GM21526 (cell line): Measurements from ENCODE around the gene THOC5.
"Not testable (repeated sequence)": the region's sequence is repeated elsewhere in the genome, so short reads cannot be mapped to it uniquely, and the experiment has no call there.

Experiments used
- ATAC-seq: cut with Tn5 transposase; IDR thresholded peaks from one replicate; pipeline ENCODE4 v1.9.1; 2021; ENCODE audit warnings: moderate library complexity; ENCODE audit not compliant: unreplicated experiment, low FRiP score

THOC5 gene

DNA sequence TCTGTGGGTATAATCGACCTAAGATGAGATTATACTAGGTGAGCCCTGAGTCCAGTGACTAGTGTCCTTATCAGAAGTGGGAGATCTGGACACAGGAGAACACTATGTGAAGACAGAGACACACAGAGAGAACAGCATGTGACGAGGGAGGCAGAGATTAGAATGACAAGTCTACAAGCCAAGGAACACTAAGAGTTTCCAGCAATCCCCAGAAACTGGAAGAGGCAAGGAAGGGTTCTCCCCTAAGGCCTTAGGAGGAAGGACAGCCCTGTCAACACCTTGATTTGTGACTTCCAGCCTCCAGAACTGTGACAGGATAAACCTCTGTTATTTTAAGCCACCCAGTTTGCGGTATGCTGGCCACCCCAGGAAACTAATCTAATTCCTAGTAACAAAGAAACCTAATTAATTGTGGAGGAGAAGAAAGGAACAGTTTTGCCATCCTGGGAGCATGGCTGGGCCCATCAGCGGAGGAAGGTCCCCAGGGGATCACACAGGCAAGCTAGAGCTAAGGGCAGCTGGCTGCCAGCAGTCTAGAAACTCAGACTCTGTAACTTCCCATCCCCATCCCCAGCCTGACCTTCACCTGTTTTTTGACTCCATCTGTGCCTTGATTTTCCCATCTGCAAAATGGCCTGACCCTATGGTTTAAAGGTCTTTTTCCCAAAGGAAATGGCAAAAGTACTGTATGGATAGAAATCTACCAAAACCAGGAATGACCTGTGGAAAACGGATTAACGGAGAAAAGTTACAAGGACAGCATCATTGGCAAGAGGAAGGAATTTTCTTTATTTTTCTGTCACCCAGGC, 10.3 kb upstream of the THOC5 start:
- ATAC-seq: no peak

DNA sequence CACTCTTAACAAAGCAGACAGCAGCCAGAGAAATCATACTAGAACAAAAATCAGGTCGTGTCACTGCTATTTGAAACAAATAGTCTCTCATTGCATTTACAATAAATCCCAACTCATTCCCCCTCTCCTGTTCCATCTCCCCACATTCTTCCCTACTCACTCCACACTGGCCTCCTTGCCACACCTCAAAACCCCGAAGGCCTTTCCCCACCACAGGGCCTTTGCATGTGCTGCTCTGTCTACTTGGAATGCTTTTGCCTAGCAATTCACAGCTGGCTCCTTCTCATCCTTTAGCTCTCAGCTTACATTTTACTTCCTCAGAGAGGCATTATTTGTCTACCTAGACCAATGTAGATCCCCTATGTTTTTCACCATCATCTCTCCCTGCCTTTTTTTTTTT, 6.3 kb upstream of the THOC5 start:
- no peak for ATAC-seq

GRCh38 chr22:29559030-29559429, 5.5 kb upstream of the THOC5 start:
- no peak for ATAC-seq

GRCh38 chr22:29555065-29555644, 1.6 kb upstream of the THOC5 start:
- ATAC-seq: no peak

GRCh38 chr22:29552357-29552756, 1.2 kb downstream of the THOC5 start:
- ATAC-seq: not testable (repeated sequence)

DNA sequence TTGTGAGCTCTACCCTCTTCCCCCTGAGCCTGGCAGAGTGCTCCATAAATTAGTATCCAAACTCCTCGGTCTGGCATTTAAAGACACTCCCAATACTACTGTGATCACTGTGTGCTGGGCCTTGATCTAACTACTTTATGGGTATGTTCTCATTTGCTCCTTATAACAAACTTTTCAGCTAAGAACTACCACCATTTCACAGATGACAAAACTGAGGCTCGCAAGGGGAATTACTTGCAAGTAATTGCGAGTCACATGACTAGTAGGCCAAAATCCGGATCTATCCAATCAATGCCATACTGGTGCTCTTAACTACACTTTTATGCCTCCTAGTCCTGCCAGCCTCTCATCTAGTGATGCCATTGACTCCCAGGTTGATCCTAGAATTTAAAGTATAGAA, 3.6 kb downstream of the THOC5 start:
- ATAC-seq: no peak

DNA sequence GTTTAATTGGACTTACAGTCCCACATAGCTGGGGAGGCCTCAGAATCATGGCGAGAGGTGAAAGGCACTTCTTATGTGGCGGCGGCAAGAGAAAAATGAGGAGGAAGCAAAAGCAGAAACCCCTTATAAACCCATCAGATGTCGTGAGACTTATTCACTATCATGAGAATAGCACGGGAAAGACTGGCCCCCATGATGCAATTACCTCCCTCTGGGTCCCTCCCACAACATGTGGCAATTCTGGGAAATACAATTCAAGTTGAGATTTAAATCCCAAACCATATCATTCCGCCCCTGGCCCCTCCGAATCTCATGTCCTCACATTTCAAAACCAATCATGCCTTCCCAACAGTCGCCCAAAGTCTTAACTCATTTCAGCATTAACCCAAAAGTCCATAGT, 8.5 kb downstream of the THOC5 start:
- ATAC-seq: not testable (repeated sequence)

DNA sequence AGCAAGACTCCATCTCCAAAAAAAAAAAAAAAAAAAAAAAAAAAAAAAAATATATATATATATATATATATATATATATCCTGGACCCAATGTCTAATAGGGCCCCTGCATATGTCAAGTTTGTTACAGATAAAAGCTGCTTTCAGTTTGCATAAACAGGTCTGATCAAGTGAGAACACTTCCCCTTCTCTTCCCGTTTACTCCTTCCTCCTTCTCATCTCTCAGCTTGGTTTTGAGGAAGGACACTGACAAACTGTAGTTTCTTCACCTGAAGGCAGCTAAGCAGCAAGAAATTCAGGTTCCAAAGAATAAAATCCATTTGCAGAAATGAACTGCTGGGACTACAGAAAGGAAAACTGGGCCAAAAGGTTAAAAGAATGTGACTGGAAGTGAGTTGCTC, 11.7 kb downstream of the THOC5 start:
- no peak for ATAC-seq

GRCh38 chr22:29539105-29539504, 14.5 kb downstream of the THOC5 start:
- ATAC-seq: no peak

DNA sequence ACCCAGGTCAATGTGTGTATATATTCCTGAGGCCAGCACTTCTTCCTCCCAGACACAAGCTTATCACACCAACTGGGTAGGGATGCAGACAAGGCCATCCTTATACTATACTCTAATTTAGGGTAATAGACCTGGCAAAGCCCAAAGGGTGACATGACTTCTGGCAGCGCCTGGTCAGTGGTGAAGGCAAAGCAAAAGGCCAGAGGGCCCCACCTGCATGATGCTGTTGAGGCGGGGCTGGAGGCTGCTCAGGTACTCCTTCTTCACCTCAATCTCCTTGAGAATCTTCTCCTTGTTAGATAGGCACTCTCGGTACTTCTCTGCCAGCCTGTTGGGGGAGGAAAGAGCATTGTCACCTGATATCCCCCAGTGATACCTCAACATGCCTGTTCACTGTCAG, 17.1 kb downstream of the THOC5 start:
- ATAC-seq: no peak

- no peak for ATAC-seq
Observed at GRCh38 chr22:29531419-29531818, 22.1 kb downstream of the THOC5 start.

- no peak for ATAC-seq
Observed at GRCh38 chr22:29530716-29531115, 22.8 kb downstream of the THOC5 start.

DNA sequence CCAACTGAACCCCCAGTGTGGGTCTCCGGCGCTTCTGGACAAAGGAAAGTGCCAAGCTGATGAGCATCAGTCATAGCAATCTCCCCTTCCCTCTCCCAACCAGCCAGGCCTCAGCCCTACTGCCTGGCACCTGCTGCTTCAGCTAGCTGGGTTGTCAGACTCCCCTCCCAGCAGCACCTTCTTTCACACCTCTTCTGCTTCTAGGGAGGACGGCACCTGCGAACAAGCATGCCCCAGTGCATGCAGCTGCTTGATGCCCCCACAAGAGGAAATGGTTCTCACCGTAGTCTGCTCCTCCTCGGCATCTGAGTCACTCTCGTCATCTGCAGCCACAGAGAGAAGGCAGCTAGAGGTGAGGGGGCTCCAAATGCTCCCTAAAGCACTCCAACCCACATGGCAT, 25.4 kb downstream of the THOC5 start:
- ATAC-seq: no peak

DNA sequence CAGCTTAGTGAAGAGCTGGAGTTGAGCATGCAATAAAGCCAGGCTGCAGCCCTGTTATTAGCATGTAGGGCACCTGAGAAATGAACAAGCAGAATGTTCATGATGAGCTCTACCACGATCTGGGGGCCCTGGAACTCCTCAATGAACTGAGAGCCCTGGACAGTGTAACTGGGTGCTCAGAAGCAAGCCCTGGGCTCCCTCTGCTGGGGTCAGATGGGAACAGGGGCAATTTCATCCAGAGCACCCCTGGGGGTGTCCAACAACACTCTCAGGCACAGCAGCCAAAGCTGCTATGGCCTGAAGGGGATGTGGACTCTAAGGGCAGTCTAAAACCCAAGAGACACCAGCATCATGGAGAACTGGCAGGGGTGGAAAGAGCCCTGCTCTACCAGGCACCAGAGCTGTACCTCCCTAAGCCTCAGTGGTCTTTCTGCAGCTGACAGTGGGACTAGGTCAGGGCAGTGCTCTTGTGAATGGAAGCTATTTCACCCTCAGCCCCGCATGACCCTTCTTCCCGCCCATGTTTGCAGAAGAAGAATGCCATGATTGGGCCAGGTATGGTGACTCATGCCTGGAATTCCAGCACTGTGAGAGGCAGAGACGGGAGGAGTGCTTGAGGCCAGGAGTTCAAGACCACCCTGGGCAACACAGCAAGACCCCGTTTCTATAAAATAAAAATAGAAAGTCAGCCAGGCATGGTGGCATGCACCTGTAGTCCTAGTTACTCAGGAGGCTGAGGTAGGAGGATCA, 28.9 kb downstream of the THOC5 start:
- no peak for ATAC-seq

DNA sequence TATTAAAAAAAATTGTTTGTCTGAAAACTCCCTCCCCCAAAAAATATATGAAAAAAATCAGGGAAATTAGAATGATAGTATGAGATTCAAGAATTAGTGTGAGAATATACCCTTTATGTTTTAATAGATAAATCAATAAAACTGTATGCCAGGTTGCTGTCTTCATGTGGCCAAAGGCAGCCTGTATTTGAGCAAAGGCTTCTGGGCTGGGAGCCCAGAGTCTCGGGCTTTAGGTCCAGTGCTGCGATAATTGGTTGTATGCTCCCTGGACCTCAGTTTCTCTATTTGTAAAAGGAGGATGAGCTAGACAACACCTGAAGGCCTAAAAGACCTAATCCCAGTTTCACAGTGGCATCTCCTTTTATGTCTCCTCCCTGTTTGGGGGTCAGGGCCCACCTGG, 29.8 kb downstream of the THOC5 start:
- ATAC-seq: no peak

DNA sequence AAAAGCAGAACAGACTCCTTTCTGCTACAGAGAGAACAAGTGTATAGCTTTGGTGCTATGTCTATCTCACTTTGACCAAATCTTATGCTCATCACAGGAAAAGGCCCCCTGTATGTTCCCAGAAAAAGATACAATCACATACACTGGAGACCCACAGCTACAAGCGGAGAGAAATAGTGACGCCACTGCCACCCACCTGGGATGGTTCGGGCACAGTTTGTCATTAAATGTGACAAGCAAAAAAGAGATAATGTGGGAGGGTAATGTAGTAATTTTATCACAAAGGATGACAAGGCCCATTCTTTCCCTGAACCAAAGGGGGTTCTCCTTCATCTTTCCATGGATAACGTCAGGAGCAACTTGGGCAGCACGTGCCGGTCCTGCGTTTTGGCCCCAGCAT, 32.0 kb downstream of the THOC5 start:
- ATAC-seq: no peak

- ATAC-seq: no peak
Observed at GRCh38 chr22:29520851-29521250, 32.7 kb downstream of the THOC5 start.

GRCh38 chr22:29519996-29520395, 33.6 kb downstream of the THOC5 start:
- ATAC-seq: no peak

- no peak for ATAC-seq
Observed at GRCh38 chr22:29518427-29518826, 35.1 kb downstream of the THOC5 start.

DNA sequence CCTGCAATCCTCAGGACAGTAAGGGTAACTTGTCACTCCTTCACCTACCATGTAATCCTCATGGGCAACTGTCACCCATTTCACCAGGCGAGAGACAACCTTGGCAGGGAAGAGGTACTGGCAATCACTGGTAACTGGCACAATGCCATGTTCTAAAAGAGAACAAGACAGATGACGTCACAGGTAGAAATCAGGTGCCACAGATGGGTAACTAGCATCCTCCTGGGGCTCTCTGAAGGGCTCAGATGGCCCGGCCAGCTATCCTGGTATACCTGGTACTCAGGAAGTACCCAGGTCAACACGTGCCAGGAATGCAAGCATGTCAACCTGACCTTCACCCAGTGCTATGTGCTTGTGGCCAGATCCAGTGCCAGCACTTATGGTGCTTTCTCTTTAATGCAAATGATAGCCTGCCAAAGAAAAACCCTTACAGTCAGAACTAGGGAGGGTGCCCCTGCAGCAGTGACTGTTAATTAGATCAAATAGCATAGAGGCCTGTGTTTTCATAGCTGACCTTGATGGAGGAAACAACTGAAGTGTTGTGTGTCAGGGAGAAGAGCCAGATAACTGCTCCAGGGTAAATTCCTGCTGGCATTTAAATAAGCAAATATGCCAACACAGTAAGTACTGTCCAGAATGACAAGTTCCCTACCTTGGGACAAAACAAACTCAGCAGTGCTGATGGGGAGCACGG, 36.2 kb downstream of the THOC5 start:
- no peak for ATAC-seq

- ATAC-seq: no peak
Observed at GRCh38 chr22:29512031-29512430, 41.5 kb downstream of the THOC5 start.
